A549 (cell line): ENCODE results near the gene TSNAXIP1. TPM values are rescaled to one million over a fixed set of nuclear protein-coding genes. Genes with fewer than 3 reads are reported as not detected.

Experiments
- ATAC-seq, 2 experiments: fragments of 200-7000 bp in 1 of 2; fragments of >200 bp in 1 of 2; cut with Nextera tagmentation in 1 of 2; cut with Tn5 transposase in 1 of 2; 3 replicates each; pipeline versions ENCODE4 v1.8.0 to v1.9.1; 2018 to 2020; ENCODE audit warnings: mild to moderate bottlenecking in 1 of 2, moderate library complexity in 1 of 2
- CTCF ChIA-PET: fragments of 300-600 bp; sonication (Branson Sonifier 250); formaldehyde crosslinking; extraction: SDS; loops from one replicate; lab custom pipeline; 2021; ENCODE audit warnings: antibody characterized with exemption, inconsistent platforms; lab: Yijun Ruan, JAX
- POLR2A ChIA-PET: fragments of 350-600 bp; formaldehyde crosslinking; extraction: SDS; loops from one replicate; lab custom pipeline; 2021; ENCODE audit warnings: antibody characterized with exemption, inconsistent platforms; lab: Yijun Ruan, JAX
- DNase-seq, 2 experiments: peaks; one replicate each; pipeline versions ENCODE4 v3.0.0 to v3.0.0-alpha.2; 2011 to 2016; ENCODE audit warnings: low read depth in 1 of 2, low spot score in 1 of 2
- FAIRE-seq: peaks from 2 replicates; lab custom pipeline; 2011; peaks lifted over from hg19 to GRCh38; lab: Jason Lieb, UNC
- H3K27ac ChIP-seq, 2 experiments: fragments of >200 bp; sonication (Bioruptor Twin); formaldehyde crosslinking; 3 replicates each; pipeline ENCODE4 v1.5.1; 2016 to 2017
- H3K4me1 ChIP-seq: fragments of >200 bp; sonication (Bioruptor Twin); formaldehyde crosslinking; 3 replicates; pipeline ENCODE4 v1.6.1; 2016
- H3K4me2 ChIP-seq: fragments of >200 bp; sonication (Bioruptor Twin); formaldehyde crosslinking; 3 replicates; pipeline ENCODE4 v1.6.1; 2016
- H3K4me3 ChIP-seq: fragments of >200 bp; sonication (Bioruptor Twin); formaldehyde crosslinking; 3 replicates; pipeline ENCODE4 v1.5.1; 2016
- H3K9me3 ChIP-seq: fragments of >200 bp; sonication (Bioruptor Twin); formaldehyde crosslinking; 3 replicates; pipeline ENCODE4 v1.6.1; 2016
- BCL3 ChIP-seq: fragments of >200 bp; sonication (Bioruptor Twin); formaldehyde crosslinking; IDR thresholded peaks from 3 replicates; pipeline ENCODE4 v1.6.1; 2016
- BHLHE40 ChIP-seq: IDR thresholded peaks from 2 replicates; pipeline ENCODE4 v1.6.1; 2012; ENCODE audit warnings: low read depth, low read length, inconsistent platforms
- CEBPB ChIP-seq, 2 experiments: fragments of >200 bp in 1 of 2; sonication (Bioruptor Twin) in 1 of 2; formaldehyde crosslinking in 1 of 2; IDR thresholded peaks; 2 replicates each; pipeline ENCODE4 v1.6.1; 2012 to 2016
- ESRRA ChIP-seq: fragments of 150-350 bp; IDR thresholded peaks from 2 replicates; pipeline ENCODE4 v1.6.1; 2014; ENCODE audit warnings: mild to moderate bottlenecking, low read length, borderline replicate concordance
- GATA3 ChIP-seq: IDR thresholded peaks from 2 replicates; pipeline ENCODE4 v1.6.1; 2012; ENCODE audit warnings: borderline replicate concordance
- JUN ChIP-seq, 2 experiments: fragments of >200 bp; sonication (Bioruptor Twin); formaldehyde crosslinking; IDR thresholded peaks; 2 replicates in 1 of 2; 3 replicates in 1 of 2; pipeline ENCODE4 v1.6.1; 2016 to 2017
- KDM5A ChIP-seq: fragments of 200-600 bp; sonication (generic); IDR thresholded peaks from 2 replicates; pipeline ENCODE4 v1.6.1; 2016; ENCODE audit warnings: antibody characterized with exemption, mild to moderate bottlenecking
- PBX3 ChIP-seq: IDR thresholded peaks from 2 replicates; pipeline ENCODE4 v1.6.1; 2012
- PHF8 ChIP-seq: fragments of 200-600 bp; sonication (generic); IDR thresholded peaks from 2 replicates; pipeline ENCODE4 v1.6.1; 2016; ENCODE audit warnings: low read depth, mild to moderate bottlenecking, antibody characterized with exemption, moderate library complexity, borderline replicate concordance
- POLR2A ChIP-seq: IDR thresholded peaks from 2 replicates; pipeline ENCODE4 v1.6.1; 2012; ENCODE audit warnings: mild to moderate bottlenecking, low read length
- RAD21 ChIP-seq, 2 experiments: fragments of >200 bp in 1 of 2; sonication (Bioruptor Twin) in 1 of 2; formaldehyde crosslinking in 1 of 2; IDR thresholded peaks in 1 of 2; conservative IDR thresholded peaks in 1 of 2; 2 replicates in 1 of 2; 3 replicates in 1 of 2; pipeline ENCODE4 v1.6.1; 2012 to 2018; ENCODE audit warnings: inconsistent platforms in 1 of 2
- RCOR1 ChIP-seq: fragments of 150-350 bp; IDR thresholded peaks from 2 replicates; pipeline ENCODE4 v1.6.1; 2014; ENCODE audit warnings: antibody characterized with exemption, low read length, low read depth
- REST ChIP-seq: fragments of 200-600 bp; sonication (generic); IDR thresholded peaks from 2 replicates; pipeline ENCODE4 v1.6.1; 2016; ENCODE audit warnings: antibody characterized with exemption, mild to moderate bottlenecking, moderate library complexity
- RFX5 ChIP-seq: fragments of 450-650 bp; IDR thresholded peaks from 2 replicates; pipeline ENCODE4 v1.7.1; 2014; ENCODE audit warnings: antibody characterized with exemption, mild to moderate bottlenecking, moderate library complexity
- SREBF2 ChIP-seq: fragments of 450-650 bp; IDR thresholded peaks from 2 replicates; pipeline ENCODE4 v1.6.1; 2014; ENCODE audit warnings: mild to moderate bottlenecking, moderate library complexity
- WGBS: methylation state at CpG from one replicate; pipeline ENCODE4 v1.1.6; 2017; ENCODE audit errors: missing lambda C conversion rate; 5-methylcytosine and 5-hydroxymethylcytosine counted together
- polyA minus RNA-seq: library from RNA; depleted of rRNA, polyadenylated mRNA; stranded (reverse); fragments of >200 nt; gene quantifications from 2 replicates; pipeline ENCODE4 v1.2.3, GENCODE V29; 2011; rRNA and poly(A)+ RNA removed
- polyA plus RNA-seq, 4 experiments: library from polyadenylated mRNA; depleted of rRNA in 3 of 4; stranded (reverse); fragments of >200 nt; fragmentation: RNase III in 1 of 4; extraction: RNeasy Plus Mini Kit Qiagen cat#74134 plus additional on column Dnase treatment in 1 of 4; gene quantifications; 2 replicates in 3 of 4; 3 replicates in 1 of 4; pipeline ENCODE4 v1.2.3, GENCODE V29; 2011 to 2017
- TF ChIP-seq, protein P1 (sequence below): IDR thresholded peaks from 2 replicates; pipeline ENCODE4 v1.6.1; 2012
- TF ChIP-seq, protein P2 (sequence below): fragments of >200 bp; sonication (Bioruptor Twin); formaldehyde crosslinking; IDR thresholded peaks from 2 replicates; pipeline ENCODE4 v1.6.1; 2016
- TF ChIP-seq, protein P3 (sequence below): fragments of 250-450 bp; sonication (Bioruptor Pico); IDR thresholded peaks from 2 replicates; pipeline ENCODE4 v1.5.0; 2021; ENCODE audit warnings: mild to moderate bottlenecking, moderate library complexity, borderline replicate concordance

Gene TSNAXIP1
- polyA plus RNA-seq (2011; rRNA removed) (0.68 and 0.78 TPM in 2 replicates), polyA plus RNA-seq (2017; fragmentation: RNase III; extraction: RNeasy Plus Mini Kit Qiagen cat#74134 plus additional on column Dnase treatment) (0.97 to 1.2 TPM (median 1.1 TPM) in 3 replicates), polyA minus RNA-seq (0.58 and 0.73 TPM in 2 replicates)
- 0.43 and 0.63 TPM in 2 replicates for polyA plus RNA-seq (2012; cell fraction: cytosol; rRNA removed)
- 3.5 and 5.0 TPM in 2 replicates for polyA plus RNA-seq (2012; cell fraction: nucleus; rRNA removed)

DNA sequence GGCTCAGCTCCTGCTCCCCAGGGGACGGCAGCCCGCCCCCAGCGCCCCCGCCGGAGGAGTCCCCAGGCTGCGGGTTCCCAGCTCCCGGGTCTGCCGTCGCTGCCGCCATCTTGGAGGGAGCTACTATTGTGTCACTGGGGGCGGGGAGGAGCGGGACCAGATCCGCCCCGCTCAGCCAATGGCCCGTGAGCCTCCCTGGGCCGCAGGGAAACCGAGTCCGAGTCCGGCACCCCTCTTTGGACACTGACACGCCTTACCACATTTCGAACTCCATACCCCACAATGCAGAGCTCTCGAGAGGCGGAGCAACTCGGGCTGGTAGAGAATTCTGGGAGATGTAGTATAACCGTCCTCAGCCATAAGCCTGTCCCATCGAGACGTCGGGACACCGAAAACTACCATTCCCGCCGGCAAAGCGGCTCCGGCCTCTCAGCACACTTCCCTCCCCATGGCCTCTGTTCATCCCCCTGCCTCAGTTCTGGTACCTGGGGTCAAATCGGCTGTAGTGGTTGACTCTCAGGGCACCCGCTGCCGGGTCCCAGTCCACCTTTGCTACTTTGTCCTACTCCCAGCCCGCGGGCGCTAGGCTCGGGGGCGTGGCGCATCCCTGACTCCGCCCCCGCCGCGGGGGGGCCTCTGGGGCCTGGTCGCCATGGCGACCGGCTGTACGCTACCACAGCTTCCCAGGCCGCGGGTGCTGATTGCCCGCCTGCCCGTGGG is at the start of gene TSNAXIP1, which contains the start of gene RANBP10:
TSNAXIP1 (plus strand) TSS at position 462 of the 720 bp plus-strand sequence. CDS start 261 bp downstream, outside the sequence.
RANBP10 (minus strand) TSS at position 133 of the 720 bp plus-strand sequence; CDS start at position 109, 24 bp downstream.
- Histone ChIP-seq H3K4me3 (peak within 1 kb of the TSS; percentile 97), H3K4me2 (peak within 1 kb of the TSS; percentile 91), H3K9me3 (no peaks in the 10 kb centered on the region), H3K4me1 (peaks cover 11% of the 10 kb centered on the region)
- DNase-seq (peak; percentile 94 to 99), FAIRE-seq (no peak), ATAC-seq (peak; percentile 96 to 97)
- under 1% methylated on average over 20 of the region's 54 CpGs for WGBS
- TF ChIP-seq RCOR1 (no peak), ESRRA (no peak), CEBPB (IDR thresholded peaks at IDR 0.05) (peak in 1 of 2 experiments; percentile 81; a peak in 2 of 4 replicates), SREBF2 (no peak), BCL3 (peak; percentile 61; the same call in 2 of the 3 replicates), KDM5A (peak; percentile 74; the same call in 1 of the 2 replicates), PHF8 (peak; percentile 81), RAD21 (conservative IDR thresholded peaks at IDR 0.05 in 1 of 2, IDR thresholded peaks at IDR 0.05 in 1 of 2) (no peak), JUN (IDR thresholded peaks at IDR 0.05) (peak in 1 of 2 experiments; percentile 82; a peak in 4 of 5 replicates), REST (no peak), GATA3 (no peak), POLR2A (peak; percentile 79), RFX5 (peak; percentile 42; the same call in 1 of the 2 replicates), BHLHE40 (no peak), PBX3 (no peak)
- TF ChIP-seq, protein P1, sequence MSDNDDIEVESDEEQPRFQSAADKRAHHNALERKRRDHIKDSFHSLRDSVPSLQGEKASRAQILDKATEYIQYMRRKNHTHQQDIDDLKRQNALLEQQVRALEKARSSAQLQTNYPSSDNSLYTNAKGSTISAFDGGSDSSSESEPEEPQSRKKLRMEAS: peak; percentile 64
- TF ChIP-seq, protein P2, sequence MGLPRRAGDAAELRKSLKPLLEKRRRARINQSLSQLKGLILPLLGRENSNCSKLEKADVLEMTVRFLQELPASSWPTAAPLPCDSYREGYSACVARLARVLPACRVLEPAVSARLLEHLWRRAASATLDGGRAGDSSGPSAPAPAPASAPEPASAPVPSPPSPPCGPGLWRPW: no peak
- TF ChIP-seq, protein P3, sequence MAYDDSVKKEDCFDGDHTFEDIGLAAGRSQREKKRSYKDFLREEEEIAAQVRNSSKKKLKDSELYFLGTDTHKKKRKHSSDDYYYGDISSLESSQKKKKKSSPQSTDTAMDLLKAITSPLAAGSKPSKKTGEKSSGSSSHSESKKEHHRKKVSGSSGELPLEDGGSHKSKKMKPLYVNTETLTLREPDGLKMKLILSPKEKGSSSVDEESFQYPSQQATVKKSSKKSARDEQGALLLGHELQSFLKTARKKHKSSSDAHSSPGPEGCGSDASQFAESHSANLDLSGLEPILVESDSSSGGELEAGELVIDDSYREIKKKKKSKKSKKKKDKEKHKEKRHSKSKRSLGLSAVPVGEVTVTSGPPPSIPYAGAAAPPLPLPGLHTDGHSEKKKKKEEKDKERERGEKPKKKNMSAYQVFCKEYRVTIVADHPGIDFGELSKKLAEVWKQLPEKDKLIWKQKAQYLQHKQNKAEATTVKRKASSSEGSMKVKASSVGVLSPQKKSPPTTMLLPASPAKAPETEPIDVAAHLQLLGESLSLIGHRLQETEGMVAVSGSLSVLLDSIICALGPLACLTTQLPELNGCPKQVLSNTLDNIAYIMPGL (CRISPR knock-in tag): no peak
- TF ChIP-seq, all 56 proteins: peak for 8
- ChIA-PET POLR2A (interaction anchor here (0.5 to 1.6 kb wide), 15 partner anchors 9 to 337 kb away, joined by 3 to 8 read pairs (median 4); partner anchors contain the start of genes ACD, CTCF, DDX28 and DUS2), CTCF (interaction anchor here (0.6 to 3.2 kb wide), 9 partner anchors 10 to 143 kb away, joined by 3 to 53 read pairs (median 5); no protein-coding TSS in a partner anchor)
- H3K27ac ChIP-seq: peak within 1 kb of the TSS; percentile 93 to 94
